GM12872 (cell line): ENCODE measurements around the gene LBHD1.

Experiments
- TF ChIP-seq, protein P1 (sequence below): IDR thresholded peaks from 3 replicates; pipeline ENCODE4 v1.5.1; 2011; ENCODE audit warnings: low read depth, mild to moderate bottlenecking, low read length, moderate library complexity; ENCODE audit not compliant: insufficient read depth

LBHD1 gene

DNA sequence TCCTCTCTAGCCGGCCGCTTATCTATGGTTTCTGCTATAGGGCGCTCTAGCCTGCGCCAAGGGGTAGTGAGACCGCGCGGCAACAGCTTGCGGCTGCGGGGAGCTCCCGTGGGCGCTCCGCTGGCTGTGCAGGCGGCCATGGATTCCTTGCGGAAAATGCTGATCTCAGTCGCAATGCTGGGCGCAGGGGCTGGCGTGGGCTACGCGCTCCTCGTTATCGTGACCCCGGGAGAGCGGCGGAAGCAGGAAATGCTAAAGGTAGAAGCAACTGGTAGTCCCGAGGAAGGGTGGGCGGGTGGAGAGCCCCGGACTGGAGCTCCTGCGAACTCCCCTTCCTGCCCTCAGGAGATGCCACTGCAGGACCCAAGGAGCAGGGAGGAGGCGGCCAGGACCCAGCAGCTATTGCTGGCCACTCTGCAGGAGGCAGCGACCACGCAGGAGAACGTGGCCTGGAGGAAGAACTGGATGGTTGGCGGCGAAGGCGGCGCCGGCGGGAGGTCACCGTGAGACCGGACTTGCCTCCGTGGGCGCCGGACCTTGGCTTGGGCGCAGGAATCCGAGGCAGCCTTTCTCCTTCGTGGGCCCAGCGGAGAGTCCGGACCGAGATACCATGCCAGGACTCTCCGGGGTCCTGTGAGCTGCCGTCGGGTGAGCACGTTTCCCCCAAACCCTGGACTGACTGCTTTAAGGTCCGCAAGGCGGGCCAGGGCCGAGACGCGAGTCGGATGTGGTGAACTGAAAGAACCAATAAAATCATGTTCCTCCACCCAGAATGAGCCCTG lies at the start of gene LBHD1, which contains the start of gene UQCC3:
TSS of gene LBHD1 (minus strand) at position 660 of the 782 bp plus-strand sequence. CDS start 2,236 bp downstream, outside the sequence.
TSS of gene UQCC3 (plus strand) at position 66 of the 782 bp plus-strand sequence. CDS start at position 139, 73 bp downstream.
- TF ChIP-seq, protein P1, sequence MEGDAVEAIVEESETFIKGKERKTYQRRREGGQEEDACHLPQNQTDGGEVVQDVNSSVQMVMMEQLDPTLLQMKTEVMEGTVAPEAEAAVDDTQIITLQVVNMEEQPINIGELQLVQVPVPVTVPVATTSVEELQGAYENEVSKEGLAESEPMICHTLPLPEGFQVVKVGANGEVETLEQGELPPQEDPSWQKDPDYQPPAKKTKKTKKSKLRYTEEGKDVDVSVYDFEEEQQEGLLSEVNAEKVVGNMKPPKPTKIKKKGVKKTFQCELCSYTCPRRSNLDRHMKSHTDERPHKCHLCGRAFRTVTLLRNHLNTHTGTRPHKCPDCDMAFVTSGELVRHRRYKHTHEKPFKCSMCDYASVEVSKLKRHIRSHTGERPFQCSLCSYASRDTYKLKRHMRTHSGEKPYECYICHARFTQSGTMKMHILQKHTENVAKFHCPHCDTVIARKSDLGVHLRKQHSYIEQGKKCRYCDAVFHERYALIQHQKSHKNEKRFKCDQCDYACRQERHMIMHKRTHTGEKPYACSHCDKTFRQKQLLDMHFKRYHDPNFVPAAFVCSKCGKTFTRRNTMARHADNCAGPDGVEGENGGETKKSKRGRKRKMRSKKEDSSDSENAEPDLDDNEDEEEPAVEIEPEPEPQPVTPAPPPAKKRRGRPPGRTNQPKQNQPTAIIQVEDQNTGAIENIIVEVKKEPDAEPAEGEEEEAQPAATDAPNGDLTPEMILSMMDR, result no peak

DNA sequence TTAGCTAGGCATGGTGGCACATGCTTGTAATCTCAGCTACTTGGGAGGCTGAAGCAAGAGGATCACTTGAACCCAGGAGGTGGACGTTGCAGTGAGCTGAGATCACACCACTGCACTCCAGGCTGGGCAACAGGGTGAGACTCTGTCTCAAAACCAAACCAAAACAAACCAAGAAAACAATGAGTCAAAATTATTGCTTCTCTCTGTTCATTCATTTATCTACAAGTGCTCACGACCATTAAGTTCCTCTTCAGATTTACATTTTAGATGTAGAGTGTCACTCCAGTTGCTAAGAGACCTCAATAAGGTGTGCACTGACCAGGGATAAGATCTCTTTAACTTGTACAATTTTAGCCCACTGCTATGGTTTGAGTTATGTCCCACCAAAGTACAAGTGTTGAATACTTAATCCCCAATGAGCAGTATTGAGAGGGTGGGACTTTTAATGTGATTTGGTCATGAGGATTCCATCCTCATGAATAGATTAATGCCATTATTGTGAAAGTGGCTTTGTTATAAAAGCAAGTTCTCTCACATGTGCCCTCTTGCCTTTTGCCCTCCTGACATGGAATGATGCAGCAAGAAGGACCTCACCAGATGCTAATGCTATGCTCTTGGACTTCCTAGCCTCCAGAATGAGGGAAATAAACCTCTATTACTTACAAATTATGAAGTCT lies 47.4 kb upstream of the LBHD1 start:
- TF ChIP-seq, protein P1, result no peak

DNA sequence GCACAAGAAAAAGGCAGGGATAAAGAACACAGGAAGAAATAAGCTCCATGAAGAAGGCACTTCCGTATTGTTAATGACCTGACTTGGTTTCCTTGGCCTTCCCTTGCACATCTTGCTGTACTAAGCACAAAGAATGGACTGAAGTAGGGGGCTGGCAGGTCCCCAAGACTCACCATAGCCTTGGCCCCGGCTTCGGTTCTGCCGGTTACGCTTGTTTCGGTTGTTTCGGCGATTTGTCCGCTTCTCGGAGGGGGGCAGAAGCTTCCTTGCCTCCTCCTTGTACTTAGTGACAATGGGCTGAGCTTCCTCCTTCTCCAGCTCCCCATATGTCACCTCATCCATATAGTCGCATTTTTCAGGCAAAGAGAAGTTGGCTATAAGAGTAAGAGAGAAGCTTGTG lies 44.7 kb upstream of the LBHD1 start:
- TF ChIP-seq, protein P1, result no peak

DNA sequence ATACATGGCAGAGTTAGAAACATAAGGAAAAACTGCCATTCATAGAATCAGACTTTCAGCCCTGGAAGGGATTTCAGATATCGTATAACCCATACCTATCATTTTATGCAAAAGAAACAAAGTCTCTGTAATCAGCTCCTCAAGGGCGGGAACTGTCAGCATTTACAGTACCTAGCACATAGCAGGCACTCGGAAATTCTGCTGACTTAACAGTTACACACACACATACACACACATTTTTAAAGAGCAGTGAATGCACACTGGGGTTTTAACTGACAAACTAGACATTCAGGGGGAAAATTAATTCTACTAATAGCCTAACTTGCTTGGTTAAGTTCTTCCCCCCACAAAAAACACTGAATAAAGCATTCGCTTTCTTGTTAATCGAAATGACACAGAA lies 44.1 kb upstream of the LBHD1 start:
- TF ChIP-seq, protein P1, result no peak

DNA sequence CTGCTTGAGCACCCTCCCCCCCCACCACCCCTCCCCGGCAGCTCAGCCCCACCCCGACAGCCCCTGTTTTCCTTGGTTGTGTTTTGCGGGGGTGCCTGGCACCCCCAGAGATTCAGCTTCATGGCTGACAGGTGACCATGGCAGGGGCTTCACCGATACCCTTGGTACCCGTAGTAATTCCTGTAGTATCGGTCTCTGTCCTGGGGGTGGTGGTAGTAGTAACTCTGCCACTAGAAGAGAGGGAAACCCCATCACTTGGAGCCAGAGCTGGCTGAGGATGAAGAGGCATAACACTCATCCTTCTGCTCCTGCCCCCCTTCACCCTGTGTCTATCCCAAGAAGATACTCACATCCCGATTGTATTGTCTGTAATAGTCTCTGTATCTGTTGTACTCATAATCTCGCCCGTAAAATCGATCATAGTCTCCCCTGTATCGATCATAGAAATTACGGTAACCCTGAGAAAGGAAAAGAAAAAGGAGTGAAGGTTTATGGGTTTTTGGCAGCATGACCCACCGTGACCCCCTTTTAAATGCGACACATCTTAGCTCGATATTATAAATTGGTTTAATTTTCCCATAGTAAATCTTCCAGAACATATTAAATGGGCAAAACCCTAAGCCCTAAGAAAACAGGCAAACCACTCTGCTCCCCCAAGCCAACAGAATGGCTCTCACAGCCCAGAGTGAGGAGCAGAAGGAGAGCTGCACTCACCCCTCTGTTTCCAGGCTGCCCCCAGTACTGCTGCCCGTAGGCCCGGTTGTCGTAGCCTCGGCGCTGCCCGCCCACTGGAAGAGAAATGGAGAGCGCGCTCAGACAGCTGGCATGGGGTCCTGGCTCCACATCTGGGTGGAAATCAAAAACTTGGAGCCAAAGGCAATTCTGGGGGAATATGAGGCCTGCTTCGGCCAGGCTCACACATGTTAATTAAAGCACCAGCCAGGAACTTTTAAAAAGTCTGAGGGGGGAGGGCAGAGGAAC lies 43.4 kb upstream of the LBHD1 start:
- TF ChIP-seq, protein P1, result no peak

DNA sequence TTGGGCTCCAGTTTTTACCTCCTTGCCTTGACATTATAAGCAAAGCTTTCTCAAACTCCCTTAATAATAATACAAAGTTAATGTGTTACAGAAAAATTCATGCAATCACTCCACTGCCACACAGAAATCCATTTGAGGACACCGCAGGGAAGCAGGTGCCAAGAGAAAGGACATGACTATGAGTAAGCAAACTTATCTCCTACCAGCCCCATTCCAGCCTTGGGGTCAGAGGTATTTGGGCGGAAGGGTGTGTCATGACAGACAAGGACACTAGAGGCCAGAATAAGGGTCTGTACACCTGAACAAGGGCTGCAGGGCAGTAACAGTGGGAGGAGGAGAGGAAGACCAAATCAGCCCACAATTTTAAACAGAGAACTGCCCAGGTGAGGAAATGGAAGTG lies 41.3 kb upstream of the LBHD1 start:
- TF ChIP-seq, protein P1, result no peak

DNA sequence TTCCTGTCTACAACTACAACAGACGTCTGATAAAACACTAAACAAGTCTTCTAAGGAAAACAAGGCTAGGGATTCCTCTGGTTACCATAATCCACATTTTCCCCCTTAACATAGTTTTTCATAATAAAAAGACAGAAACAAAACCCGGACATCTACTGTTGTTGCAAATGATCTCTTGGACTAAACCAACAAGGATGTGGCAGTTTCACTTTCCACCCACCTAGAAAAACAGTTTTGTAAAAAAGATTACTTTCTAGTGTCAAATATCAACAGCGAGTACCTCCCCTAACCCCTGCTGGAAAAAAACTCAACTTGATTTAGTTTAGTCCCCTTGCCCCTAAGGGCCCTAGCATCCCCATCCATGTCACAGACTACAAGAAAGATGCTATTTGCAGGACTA lies 40.8 kb upstream of the LBHD1 start:
- TF ChIP-seq, protein P1, result no peak
